Measurements from ENCODE around the gene ROS1. TPM values are rescaled to one million over a fixed set of nuclear protein-coding genes. Genes with fewer than 3 reads are reported as not detected.

The ROS1 gene
- total RNA-seq, 4 donors from 2014 or later: under 0.01 to 0.17 TPM; not detected in 2

GRCh38 chr6:117352466-117353081, 73.2 kb downstream of the ROS1 start:
- no peak for TF ChIP-seq CTCF (IDR thresholded peaks at IDR 0.05; ENCODE audit: low read depth)

GRCh38 chr6:117351521-117351920, 74.2 kb downstream of the ROS1 start:
- no peak for TF ChIP-seq CTCF (IDR thresholded peaks at IDR 0.05; ENCODE audit: low read depth)

GRCh38 chr6:117346142-117346930, 79.4 kb downstream of the ROS1 start:
- no peak for TF ChIP-seq CTCF (IDR thresholded peaks at IDR 0.05; ENCODE audit: low read depth)

GRCh38 chr6:117345292-117345610, 80.5 kb downstream of the ROS1 start:
- TF ChIP-seq CTCF (IDR thresholded peaks at IDR 0.05; ENCODE audit: low read depth): no peak

GRCh38 chr6:117344444-117345291, 81.1 kb downstream of the ROS1 start:
- no peak for TF ChIP-seq CTCF (IDR thresholded peaks at IDR 0.05; ENCODE audit: low read depth)

GRCh38 chr6:117338567-117338966, 87.2 kb downstream of the ROS1 start:
- no peak for TF ChIP-seq CTCF (IDR thresholded peaks at IDR 0.05; ENCODE audit: low read depth)

GRCh38 chr6:117329926-117330325, 95.8 kb downstream of the ROS1 start:
- no peak for TF ChIP-seq CTCF (IDR thresholded peaks at IDR 0.05; ENCODE audit: low read depth)

All from subcutaneous adipose tissue (tissue), 4 donors.